ENCODE results near the gene CRNKL1. TPM values are rescaled to one million over a fixed set of nuclear protein-coding genes. Genes with fewer than 3 reads are reported as not detected.

CRNKL1 gene
- total and polyA plus RNA-seq, 4 donors = 5.0 to 16.2 (median 7.9) TPM

DNA sequence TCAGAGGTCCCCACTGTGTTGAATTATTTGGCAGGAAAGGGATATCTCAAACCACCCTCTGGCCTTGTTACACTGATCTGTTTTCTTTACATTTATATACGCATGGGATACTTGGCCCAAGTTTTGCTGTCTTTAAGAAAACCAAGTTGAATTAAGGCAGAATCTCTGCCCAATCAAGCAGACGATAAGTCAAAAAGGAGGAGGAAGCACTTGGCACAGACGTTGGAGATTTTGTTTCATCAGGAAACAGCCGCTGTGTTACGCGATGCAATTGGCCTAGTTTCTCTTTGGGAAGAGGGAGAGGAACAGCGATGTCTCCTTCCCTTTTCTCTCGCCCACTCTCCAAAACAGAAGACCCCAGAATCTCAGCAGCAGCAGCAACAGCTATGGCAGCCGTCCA, 55.3 kb downstream of the CRNKL1 start (continued):
- TF ChIP-seq, protein P1, sequence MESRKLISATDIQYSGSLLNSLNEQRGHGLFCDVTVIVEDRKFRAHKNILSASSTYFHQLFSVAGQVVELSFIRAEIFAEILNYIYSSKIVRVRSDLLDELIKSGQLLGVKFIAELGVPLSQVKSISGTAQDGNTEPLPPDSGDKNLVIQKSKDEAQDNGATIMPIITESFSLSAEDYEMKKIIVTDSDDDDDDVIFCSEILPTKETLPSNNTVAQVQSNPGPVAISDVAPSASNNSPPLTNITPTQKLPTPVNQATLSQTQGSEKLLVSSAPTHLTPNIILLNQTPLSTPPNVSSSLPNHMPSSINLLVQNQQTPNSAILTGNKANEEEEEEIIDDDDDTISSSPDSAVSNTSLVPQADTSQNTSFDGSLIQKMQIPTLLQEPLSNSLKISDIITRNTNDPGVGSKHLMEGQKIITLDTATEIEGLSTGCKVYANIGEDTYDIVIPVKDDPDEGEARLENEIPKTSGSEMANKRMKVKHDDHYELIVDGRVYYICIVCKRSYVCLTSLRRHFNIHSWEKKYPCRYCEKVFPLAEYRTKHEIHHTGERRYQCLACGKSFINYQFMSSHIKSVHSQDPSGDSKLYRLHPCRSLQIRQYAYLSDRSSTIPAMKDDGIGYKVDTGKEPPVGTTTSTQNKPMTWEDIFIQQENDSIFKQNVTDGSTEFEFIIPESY (IDR thresholded peaks at IDR 0.05) = no peak
- TF ChIP-seq YY1 (IDR thresholded peaks at IDR 0.05) (no peak), FOXA2 (IDR thresholded peaks at IDR 0.05) (no peak), NR2F2 (IDR thresholded peaks at IDR 0.05) (no peak)
- TF ChIP-seq, protein P2, sequence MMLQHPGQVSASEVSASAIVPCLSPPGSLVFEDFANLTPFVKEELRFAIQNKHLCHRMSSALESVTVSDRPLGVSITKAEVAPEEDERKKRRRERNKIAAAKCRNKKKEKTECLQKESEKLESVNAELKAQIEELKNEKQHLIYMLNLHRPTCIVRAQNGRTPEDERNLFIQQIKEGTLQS (IDR thresholded peaks at IDR 0.05) = no peak

DNA sequence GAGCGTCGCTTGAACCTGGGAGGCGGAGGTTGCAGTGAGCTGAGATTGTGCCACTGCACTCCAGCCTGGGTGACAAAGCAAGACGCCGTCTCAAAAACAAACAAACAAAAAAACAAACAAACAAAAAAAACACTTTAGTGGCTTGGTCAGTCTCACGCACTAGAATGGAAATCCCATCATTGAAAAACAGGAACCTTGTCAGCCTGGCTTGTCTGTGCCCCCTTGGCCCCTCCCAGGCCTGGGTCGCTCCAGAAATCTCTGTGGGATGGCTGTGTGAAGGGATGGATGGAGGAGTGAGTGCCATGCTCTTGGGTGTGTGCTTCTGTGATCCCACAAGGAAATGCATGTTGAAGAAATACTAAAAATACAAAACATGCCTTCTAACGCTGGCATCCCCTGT, 56.0 kb downstream of the CRNKL1 start:
- no peak for DNase-seq (ENCODE audit: low spot score)
- TF ChIP-seq EGR1 (IDR thresholded peaks at IDR 0.05; ENCODE audit: low read depth in 2 of 2) = no peak
- no peak overlapping the region for H3K4me3 ChIP-seq (ENCODE audit: low read depth in 1 of 3, low read length in 3 of 3)
- no peaks in the 10 kb centered on the region for H3K27me3 ChIP-seq (ENCODE audit: control insufficient read depth in 4 of 4, insufficient read depth in 4 of 4, low read length in 3 of 4)
- H3K9me3 ChIP-seq (ENCODE audit: control insufficient read depth in 4 of 4, low read length in 3 of 4) = no peaks in the 10 kb centered on the region
- peaks cover 0 to 6% (median 0%) of the 10 kb centered on the region in 4 donors for H3K36me3 ChIP-seq (ENCODE audit: control insufficient read depth in 4 of 4, insufficient read depth in 3 of 4, low read depth in 1 of 4, low read length in 3 of 4)
- no peak overlapping the region for H3K27ac ChIP-seq (ENCODE audit: low read depth in 1 of 2, low read length in 2 of 2)
- H3K9ac ChIP-seq (ENCODE audit: low read depth in 1 of 2, low read length in 2 of 2) = no peak overlapping the region
- H3K4me1 ChIP-seq (ENCODE audit: control insufficient read depth in 4 of 4, insufficient read depth in 4 of 4, low read length in 3 of 4) = peaks cover 8 to 24% (median 18%) of the 10 kb centered on the region in 4 donors
- 84% methylated on average over 8 of the region's 8 CpGs for WGBS

DNA sequence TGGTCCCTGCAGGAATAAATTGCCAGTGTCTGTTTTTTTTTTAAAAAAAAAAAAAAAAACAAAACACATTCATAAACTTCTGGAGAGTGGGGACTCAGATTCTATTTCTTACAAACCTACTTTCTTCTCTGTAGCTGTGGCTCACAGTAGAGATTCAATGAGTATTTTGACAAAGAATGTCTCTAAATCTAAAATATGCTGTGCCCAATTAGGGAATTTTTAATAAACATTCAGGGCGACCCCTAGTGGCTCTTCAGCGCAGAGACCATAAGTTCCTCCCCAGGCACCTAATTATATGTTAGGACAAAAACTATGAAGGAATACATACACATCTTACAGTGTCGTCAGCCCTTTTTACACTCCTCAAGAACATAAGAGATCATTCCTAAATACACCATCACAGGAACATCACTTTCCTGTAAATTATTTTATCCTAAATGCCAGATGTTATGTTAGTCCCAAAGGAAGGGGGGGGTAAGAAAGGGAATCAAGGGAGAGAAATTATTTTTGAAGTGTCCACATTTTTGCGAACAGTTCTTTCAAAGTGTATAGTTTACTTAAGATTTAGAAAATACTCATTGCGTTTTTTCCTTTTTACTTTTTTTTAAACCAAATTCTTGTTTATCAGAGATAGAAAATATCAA, 56.9 kb downstream of the CRNKL1 start:
- 33% methylated on average over 5 of the region's 5 CpGs for WGBS
- no peak for DNase-seq (ENCODE audit: low spot score)
- peaks cover 8 to 25% (median 17%) of the 10 kb centered on the region in 4 donors for H3K4me1 ChIP-seq (ENCODE audit: control insufficient read depth in 4 of 4, insufficient read depth in 4 of 4, low read length in 3 of 4)

More for the DNA sequence above, 56.9 kb downstream of the CRNKL1 start:
- Histone ChIP-seq H3K27ac (ENCODE audit: low read depth in 1 of 2, low read length in 2 of 2) (no peak overlapping the region), H3K9me3 (ENCODE audit: control insufficient read depth in 4 of 4, low read length in 3 of 4) (no peaks in the 10 kb centered on the region), H3K4me3 (ENCODE audit: low read depth in 1 of 3, low read length in 3 of 3) (no peak overlapping the region), H3K27me3 (ENCODE audit: control insufficient read depth in 4 of 4, insufficient read depth in 4 of 4, low read length in 3 of 4) (no peaks in the 10 kb centered on the region), H3K9ac (ENCODE audit: low read depth in 1 of 2, low read length in 2 of 2) (no peak overlapping the region), H3K36me3 (ENCODE audit: control insufficient read depth in 4 of 4, insufficient read depth in 3 of 4, low read depth in 1 of 4, low read length in 3 of 4) (peaks cover 0 to 7% (median 0%) of the 10 kb centered on the region in 4 donors)
- TF ChIP-seq RAD21 (IDR thresholded peaks at IDR 0.05) (peak; percentile 91 to 92), FOXA2 (IDR thresholded peaks at IDR 0.05) (no peak), TAF1 (conservative IDR thresholded peaks at IDR 0.05) (no peak), HNF4G (IDR thresholded peaks at IDR 0.05) (no peak), EGR1 (IDR thresholded peaks at IDR 0.05; ENCODE audit: low read depth in 2 of 2) (no peak), HNF4A (conservative IDR thresholded peaks at IDR 0.05) (no peak), FOXA1 (IDR thresholded peaks at IDR 0.05) (no peak), RXRA (IDR thresholded peaks at IDR 0.05) (peak in 1 of 2 donors; percentile 7), NR2F2 (IDR thresholded peaks at IDR 0.05) (no peak), SP1 (IDR thresholded peaks at IDR 0.05) (no peak)
- TF ChIP-seq, protein P1 (IDR thresholded peaks at IDR 0.05) = no peak
- TF ChIP-seq, protein P3, sequence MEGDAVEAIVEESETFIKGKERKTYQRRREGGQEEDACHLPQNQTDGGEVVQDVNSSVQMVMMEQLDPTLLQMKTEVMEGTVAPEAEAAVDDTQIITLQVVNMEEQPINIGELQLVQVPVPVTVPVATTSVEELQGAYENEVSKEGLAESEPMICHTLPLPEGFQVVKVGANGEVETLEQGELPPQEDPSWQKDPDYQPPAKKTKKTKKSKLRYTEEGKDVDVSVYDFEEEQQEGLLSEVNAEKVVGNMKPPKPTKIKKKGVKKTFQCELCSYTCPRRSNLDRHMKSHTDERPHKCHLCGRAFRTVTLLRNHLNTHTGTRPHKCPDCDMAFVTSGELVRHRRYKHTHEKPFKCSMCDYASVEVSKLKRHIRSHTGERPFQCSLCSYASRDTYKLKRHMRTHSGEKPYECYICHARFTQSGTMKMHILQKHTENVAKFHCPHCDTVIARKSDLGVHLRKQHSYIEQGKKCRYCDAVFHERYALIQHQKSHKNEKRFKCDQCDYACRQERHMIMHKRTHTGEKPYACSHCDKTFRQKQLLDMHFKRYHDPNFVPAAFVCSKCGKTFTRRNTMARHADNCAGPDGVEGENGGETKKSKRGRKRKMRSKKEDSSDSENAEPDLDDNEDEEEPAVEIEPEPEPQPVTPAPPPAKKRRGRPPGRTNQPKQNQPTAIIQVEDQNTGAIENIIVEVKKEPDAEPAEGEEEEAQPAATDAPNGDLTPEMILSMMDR (IDR thresholded peaks at IDR 0.05; ENCODE audit: low read depth, low read length, missing input control) = peak; percentile 87
- TF ChIP-seq, protein P4, sequence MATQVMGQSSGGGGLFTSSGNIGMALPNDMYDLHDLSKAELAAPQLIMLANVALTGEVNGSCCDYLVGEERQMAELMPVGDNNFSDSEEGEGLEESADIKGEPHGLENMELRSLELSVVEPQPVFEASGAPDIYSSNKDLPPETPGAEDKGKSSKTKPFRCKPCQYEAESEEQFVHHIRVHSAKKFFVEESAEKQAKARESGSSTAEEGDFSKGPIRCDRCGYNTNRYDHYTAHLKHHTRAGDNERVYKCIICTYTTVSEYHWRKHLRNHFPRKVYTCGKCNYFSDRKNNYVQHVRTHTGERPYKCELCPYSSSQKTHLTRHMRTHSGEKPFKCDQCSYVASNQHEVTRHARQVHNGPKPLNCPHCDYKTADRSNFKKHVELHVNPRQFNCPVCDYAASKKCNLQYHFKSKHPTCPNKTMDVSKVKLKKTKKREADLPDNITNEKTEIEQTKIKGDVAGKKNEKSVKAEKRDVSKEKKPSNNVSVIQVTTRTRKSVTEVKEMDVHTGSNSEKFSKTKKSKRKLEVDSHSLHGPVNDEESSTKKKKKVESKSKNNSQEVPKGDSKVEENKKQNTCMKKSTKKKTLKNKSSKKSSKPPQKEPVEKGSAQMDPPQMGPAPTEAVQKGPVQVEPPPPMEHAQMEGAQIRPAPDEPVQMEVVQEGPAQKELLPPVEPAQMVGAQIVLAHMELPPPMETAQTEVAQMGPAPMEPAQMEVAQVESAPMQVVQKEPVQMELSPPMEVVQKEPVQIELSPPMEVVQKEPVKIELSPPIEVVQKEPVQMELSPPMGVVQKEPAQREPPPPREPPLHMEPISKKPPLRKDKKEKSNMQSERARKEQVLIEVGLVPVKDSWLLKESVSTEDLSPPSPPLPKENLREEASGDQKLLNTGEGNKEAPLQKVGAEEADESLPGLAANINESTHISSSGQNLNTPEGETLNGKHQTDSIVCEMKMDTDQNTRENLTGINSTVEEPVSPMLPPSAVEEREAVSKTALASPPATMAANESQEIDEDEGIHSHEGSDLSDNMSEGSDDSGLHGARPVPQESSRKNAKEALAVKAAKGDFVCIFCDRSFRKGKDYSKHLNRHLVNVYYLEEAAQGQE (IDR thresholded peaks at IDR 0.05) = no peak
